ENCODE results near the gene PPP1R2. TPM values are rescaled to one million over a fixed set of nuclear protein-coding genes. Genes with fewer than 3 reads are reported as not detected.

The PPP1R2 gene
- total RNA-seq, 1 experiment from 2014 or later: 38.3 TPM

DNA sequence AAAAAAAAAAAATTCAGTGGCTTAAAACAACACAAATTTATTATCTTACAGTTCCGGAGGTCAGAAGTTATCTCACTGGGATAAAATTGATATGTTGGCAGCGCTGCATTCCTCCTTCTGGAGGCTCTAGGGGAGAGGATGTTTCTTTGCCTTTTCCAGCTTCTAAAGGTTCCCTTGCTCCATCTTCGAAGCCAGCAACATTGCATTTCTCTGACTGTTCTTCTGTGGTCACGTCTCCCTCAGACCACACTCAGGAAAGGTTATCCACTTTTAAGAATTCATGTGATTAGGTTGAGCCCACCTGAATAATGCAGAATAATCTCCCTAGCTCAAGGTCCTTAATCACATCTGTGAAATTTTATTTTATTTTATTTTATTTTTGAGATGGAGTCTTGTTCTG lies 76.9 kb downstream of the PPP1R2 start:
- no peak overlapping the region for H4K91ac ChIP-seq (ENCODE audit: insufficient read length, low read depth, low read length)
- WGBS (ENCODE audit: extremely low coverage, insufficient read length, low lambda C conversion rate): no CpG with 5 or more reads among the region's 4 CpGs
- no peak overlapping the region for H2AFZ ChIP-seq (ENCODE audit: low read length)
- H2BK5ac ChIP-seq (ENCODE audit: insufficient read length, low read length): no peak overlapping the region
- H3K4me1 ChIP-seq (ENCODE audit: insufficient read depth, low read length): no peaks in the 10 kb centered on the region
- H2BK15ac ChIP-seq (ENCODE audit: low read depth, low read length): no peak overlapping the region
- no peaks in the 10 kb centered on the region for H4K20me1 ChIP-seq (ENCODE audit: control insufficient read depth, insufficient read depth, insufficient read length)
- H3K79me1 ChIP-seq (ENCODE audit: insufficient read depth, low read depth, low read length, poor library complexity, severe bottlenecking): no peaks in the 10 kb centered on the region
- peaks cover 6 to 7% of the 10 kb centered on the region in 2 experiments; a peak in 4 of 5 replicates for H3K9me3 Mint-ChIP-seq
- H3K4me1 Mint-ChIP-seq: no peaks in the 10 kb centered on the region
- H4K5ac ChIP-seq (ENCODE audit: insufficient read length, low read depth, low read length): no peak overlapping the region
- peaks cover 1% of the 10 kb centered on the region for H3K27me3 Mint-ChIP-seq (ENCODE audit: low read depth)
- no peak overlapping the region for H2BK120ac ChIP-seq (ENCODE audit: low read depth, low read length, poor library complexity, severe bottlenecking)
- no peak overlapping the region for H3T11ph ChIP-seq (ENCODE audit: low read length)
- H3K4me3 Mint-ChIP-seq: no peak overlapping the region
- no peaks in the 10 kb centered on the region for H3K23me2 ChIP-seq (ENCODE audit: insufficient read length, low read depth, low read length, poor library complexity, severe bottlenecking)
- no peaks in the 10 kb centered on the region for H3K79me2 ChIP-seq (ENCODE audit: insufficient read depth, low read length)
- DNase-seq: no peak
- H2AK5ac ChIP-seq (ENCODE audit: insufficient read length, low read length): no peak overlapping the region
- H3K4me2 ChIP-seq (ENCODE audit: insufficient read depth, insufficient read length, low read length): no peak overlapping the region
- H3K27ac Mint-ChIP-seq: no peak overlapping the region
- no peak overlapping the region for H3K4ac ChIP-seq (ENCODE audit: low read depth, low read length)
- H3K27me3 ChIP-seq (ENCODE audit: insufficient read depth, low read length): no peaks in the 10 kb centered on the region; the same call in 1 of the 2 replicates
- TF ChIP-seq, protein P1, sequence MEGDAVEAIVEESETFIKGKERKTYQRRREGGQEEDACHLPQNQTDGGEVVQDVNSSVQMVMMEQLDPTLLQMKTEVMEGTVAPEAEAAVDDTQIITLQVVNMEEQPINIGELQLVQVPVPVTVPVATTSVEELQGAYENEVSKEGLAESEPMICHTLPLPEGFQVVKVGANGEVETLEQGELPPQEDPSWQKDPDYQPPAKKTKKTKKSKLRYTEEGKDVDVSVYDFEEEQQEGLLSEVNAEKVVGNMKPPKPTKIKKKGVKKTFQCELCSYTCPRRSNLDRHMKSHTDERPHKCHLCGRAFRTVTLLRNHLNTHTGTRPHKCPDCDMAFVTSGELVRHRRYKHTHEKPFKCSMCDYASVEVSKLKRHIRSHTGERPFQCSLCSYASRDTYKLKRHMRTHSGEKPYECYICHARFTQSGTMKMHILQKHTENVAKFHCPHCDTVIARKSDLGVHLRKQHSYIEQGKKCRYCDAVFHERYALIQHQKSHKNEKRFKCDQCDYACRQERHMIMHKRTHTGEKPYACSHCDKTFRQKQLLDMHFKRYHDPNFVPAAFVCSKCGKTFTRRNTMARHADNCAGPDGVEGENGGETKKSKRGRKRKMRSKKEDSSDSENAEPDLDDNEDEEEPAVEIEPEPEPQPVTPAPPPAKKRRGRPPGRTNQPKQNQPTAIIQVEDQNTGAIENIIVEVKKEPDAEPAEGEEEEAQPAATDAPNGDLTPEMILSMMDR (conservative IDR thresholded peaks at IDR 0.05): no peak
- H2BK12ac ChIP-seq (ENCODE audit: insufficient read length, low read depth, low read length): no peak overlapping the region
- H3K18ac ChIP-seq (ENCODE audit: insufficient read length, low read depth, low read length): no peak overlapping the region
- H3K27ac ChIP-seq (ENCODE audit: insufficient read length, low read depth, low read length): no peak overlapping the region
- H2BK20ac ChIP-seq (ENCODE audit: low read depth, low read length, poor library complexity, severe bottlenecking): no peak overlapping the region
- H3K14ac ChIP-seq (ENCODE audit: insufficient read depth, low read length): no peak overlapping the region
- H3K36me3 Mint-ChIP-seq (ENCODE audit: insufficient read depth in 1 of 3, low read depth in 3 of 3): no peaks in the 10 kb centered on the region; a peak in 2 of 7 replicates
- no peaks in the 10 kb centered on the region for H3K9me3 ChIP-seq (ENCODE audit: control insufficient read depth, low read depth, low read length)
- no peak overlapping the region for H3K56ac ChIP-seq (ENCODE audit: insufficient read length, low read depth, low read length)
- no peak overlapping the region for H4K8ac ChIP-seq (replicated peaks; ENCODE audit: insufficient read length, low read depth, low read length)
- H3K9ac ChIP-seq (ENCODE audit: extremely low read depth, insufficient read length, low read length): no peak overlapping the region
- no peak overlapping the region for H3K23ac ChIP-seq (ENCODE audit: insufficient read length, low read depth, low read length)

Other genes with a start within 250 kb of the PPP1R2 start
- gene ACAP2, start 100.3 kb downstream of the PPP1R2 start, total RNA-seq (2021): 30.8 and 31.2 TPM in 2 replicates
- not detected in 2 replicates for gene APOD, start 40.6 kb upstream of the PPP1R2 start, total RNA-seq (2021)
- gene MUC20, start 177.7 kb upstream of the PPP1R2 start, total RNA-seq (2021): 0.33 TPM in 1 of 2 replicates, not detected in the other